HepG2 (cell line): ENCODE results near the gene PIK3CB. TPM values are rescaled to one million over a fixed set of nuclear protein-coding genes. Genes with fewer than 3 reads are reported as not detected.
A peak's percentile ranks its signal among the peaks of the same experiment; 100 is the strongest.

Experiments used
- ARNTL ChIP-seq: sonication (generic); formaldehyde crosslinking; IDR thresholded peaks from 2 replicates; pipeline ENCODE4 v1.4.0; 2020; ENCODE audit warnings: mild to moderate bottlenecking, missing genetic modification reagents
- FLYWCH1 ChIP-seq: sonication (generic); formaldehyde crosslinking; IDR thresholded peaks from 2 replicates; pipeline ENCODE4 v1.8.1; 2023; ENCODE audit warnings: mild to moderate bottlenecking, missing genetic modification reagents
- JUN ChIP-seq: sonication (generic); formaldehyde crosslinking; IDR thresholded peaks from 2 replicates; pipeline ENCODE4 v1.4.0; 2020; ENCODE audit warnings: mild to moderate bottlenecking, missing genetic modification reagents
- NR2C2 ChIP-seq: sonication (generic); formaldehyde crosslinking; IDR thresholded peaks from 2 replicates; pipeline ENCODE4 v1.4.0; 2020; ENCODE audit warnings: missing genetic modification reagents, mild to moderate bottlenecking, moderate library complexity, borderline replicate concordance
- RFX3 ChIP-seq: IDR thresholded peaks from 2 replicates; pipeline ENCODE4 v1.6.1; 2016; ENCODE audit warnings: missing biosample characterization, missing genetic modification reagents
- XRCC5 ChIP-seq: fragments of 200-400 bp; formaldehyde crosslinking; optimal IDR thresholded peaks from 2 replicates; pipeline ENCODE3; 2017; ENCODE audit warnings: mild to moderate bottlenecking, low read length
- ZBTB8A ChIP-seq: sonication (generic); formaldehyde crosslinking; IDR thresholded peaks from 2 replicates; pipeline ENCODE4 v1.4.0; 2020; ENCODE audit warnings: mild to moderate bottlenecking, low read depth, missing genetic modification reagents, borderline replicate concordance
- ZNF317 ChIP-seq: sonication (generic); formaldehyde crosslinking; IDR thresholded peaks from 2 replicates; pipeline ENCODE4 v1.5.0; 2020; ENCODE audit warnings: mild to moderate bottlenecking, missing genetic modification reagents
- ZNF747 ChIP-seq: sonication (generic); formaldehyde crosslinking; IDR thresholded peaks from 2 replicates; pipeline ENCODE4 v1.8.1; 2023; ENCODE audit warnings: missing genetic modification reagents, mild to moderate bottlenecking, borderline replicate concordance
- ZNF749 ChIP-seq: sonication (generic); formaldehyde crosslinking; IDR thresholded peaks from 2 replicates; pipeline ENCODE4 v1.8.0; 2022; ENCODE audit warnings: mild to moderate bottlenecking, missing genetic modification reagents, moderate library complexity, borderline replicate concordance
- ZSCAN31 ChIP-seq: sonication (generic); formaldehyde crosslinking; IDR thresholded peaks from 2 replicates; pipeline ENCODE4 v1.5.0; 2020; ENCODE audit warnings: low read depth, mild to moderate bottlenecking, missing genetic modification reagents
- polyA plus RNA-seq, 8 experiments: library from polyadenylated mRNA; depleted of rRNA in 3 of 8; stranded (reverse) in 7 of 8; unstranded in 1 of 8; fragments of >200 nt; fragmentation: Illumina TruSeq in 4 of 8; extraction: Trizol in 4 of 8; gene quantifications; 2 replicates each; pipeline versions ENCODE4 v1.2.1 to v1.2.3, GENCODE V29; 2011 to 2016; ENCODE audit warnings: low read depth in 4 of 8, missing spikeins in 1 of 8, mixed read lengths in 1 of 8; ENCODE audit not compliant: insufficient read depth in 1 of 8
- total RNA-seq, 5 experiments: library from RNA; depleted of rRNA; stranded (reverse); fragments of >200 nt; fragmentation: Illumina TruSeq; extraction: Trizol; gene quantifications; 2 replicates each; pipeline ENCODE4 v1.2.3, GENCODE V29; 2016; ENCODE audit warnings: low read depth in 1 of 5
- TF ChIP-seq, protein P1 (sequence below): sonication (generic); formaldehyde crosslinking; IDR thresholded peaks from 2 replicates; pipeline ENCODE4 v1.4.0; 2020; ENCODE audit warnings: low read depth, missing genetic modification reagents
- TF ChIP-seq, protein P2 (sequence below): sonication (generic); formaldehyde crosslinking; conservative IDR thresholded peaks from 2 replicates; pipeline ENCODE4 v1.8.1; 2023; ENCODE audit warnings: missing genetic modification reagents
- TF ChIP-seq, protein P3 (sequence below), 2 experiments: fragments of 450-650 bp in 1 of 2; sonication (generic) in 1 of 2; formaldehyde crosslinking in 1 of 2; IDR thresholded peaks; 2 replicates each; pipeline versions ENCODE4 v1.6.1 to v1.8.0; 2016 to 2022; ENCODE audit warnings: antibody characterized with exemption in 1 of 2, mild to moderate bottlenecking in 1 of 2, missing genetic modification reagents in 1 of 2

Gene PIK3CB
- total and polyA plus RNA-seq, 2 of the 13 experiments (the other 11 are each of a cell fraction or from before 2014, with no cell fraction given) = 6.6 to 18.7 TPM

DNA sequence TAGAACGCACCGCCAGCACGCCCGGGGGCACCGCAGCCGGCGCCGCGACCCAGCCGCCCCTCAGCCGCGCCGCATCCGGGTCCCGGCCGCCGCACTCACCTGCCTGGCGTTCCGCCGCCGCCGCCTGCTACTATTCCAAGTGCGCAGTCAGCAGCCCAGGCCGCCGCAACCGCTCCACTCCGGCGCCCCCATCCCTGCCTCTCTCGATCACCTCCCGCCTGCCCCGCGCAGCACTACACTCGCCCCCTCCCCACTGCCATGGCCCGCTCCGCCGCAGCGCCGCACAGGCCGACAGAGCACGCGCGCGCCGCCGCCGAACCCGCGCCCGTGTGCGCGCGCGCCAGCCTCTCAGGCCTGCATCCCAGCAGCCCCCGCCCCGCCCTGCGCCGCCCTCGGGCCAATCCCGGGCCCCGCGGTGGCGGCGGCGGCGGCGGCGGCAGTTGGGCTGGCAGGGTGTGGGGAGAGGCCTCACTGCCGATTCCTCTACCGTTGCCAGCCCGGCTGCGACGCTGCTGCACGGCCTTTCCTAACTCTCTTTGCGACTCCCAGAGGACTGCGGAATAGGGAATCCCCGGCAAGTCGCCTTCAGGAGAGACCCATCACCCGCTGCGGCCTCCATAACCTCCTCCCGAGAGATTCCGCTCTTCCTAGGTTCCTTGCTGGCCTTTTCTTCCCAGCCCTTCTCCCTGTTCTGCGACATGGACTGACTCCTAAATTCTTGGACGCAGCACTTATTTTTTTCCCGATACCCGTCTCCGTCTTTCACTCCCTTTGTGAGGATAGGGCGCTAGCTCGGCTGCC, at the start of gene PIK3CB (continued):
- TF ChIP-seq, protein P1, sequence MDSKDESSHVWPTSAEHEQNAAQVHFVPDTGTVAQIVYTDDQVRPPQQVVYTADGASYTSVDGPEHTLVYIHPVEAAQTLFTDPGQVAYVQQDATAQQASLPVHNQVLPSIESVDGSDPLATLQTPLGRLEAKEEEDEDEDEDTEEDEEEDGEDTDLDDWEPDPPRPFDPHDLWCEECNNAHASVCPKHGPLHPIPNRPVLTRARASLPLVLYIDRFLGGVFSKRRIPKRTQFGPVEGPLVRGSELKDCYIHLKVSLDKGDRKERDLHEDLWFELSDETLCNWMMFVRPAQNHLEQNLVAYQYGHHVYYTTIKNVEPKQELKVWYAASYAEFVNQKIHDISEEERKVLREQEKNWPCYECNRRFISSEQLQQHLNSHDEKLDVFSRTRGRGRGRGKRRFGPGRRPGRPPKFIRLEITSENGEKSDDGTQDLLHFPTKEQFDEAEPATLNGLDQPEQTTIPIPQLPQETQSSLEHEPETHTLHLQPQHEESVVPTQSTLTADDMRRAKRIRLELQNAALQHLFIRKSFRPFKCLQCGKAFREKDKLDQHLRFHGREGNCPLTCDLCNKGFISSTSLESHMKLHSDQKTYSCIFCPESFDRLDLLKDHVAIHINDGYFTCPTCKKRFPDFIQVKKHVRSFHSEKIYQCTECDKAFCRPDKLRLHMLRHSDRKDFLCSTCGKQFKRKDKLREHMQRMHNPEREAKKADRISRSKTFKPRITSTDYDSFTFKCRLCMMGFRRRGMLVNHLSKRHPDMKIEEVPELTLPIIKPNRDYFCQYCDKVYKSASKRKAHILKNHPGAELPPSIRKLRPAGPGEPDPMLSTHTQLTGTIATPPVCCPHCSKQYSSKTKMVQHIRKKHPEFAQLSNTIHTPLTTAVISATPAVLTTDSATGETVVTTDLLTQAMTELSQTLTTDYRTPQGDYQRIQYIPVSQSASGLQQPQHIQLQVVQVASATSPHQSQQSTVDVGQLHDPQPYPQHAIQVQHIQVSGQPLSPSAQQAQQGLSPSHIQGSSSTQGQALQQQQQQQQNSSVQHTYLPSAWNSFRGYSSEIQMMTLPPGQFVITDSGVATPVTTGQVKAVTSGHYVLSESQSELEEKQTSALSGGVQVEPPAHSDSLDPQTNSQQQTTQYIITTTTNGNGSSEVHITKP = no peak
- TF ChIP-seq JUN (no peak), FLYWCH1 (CRISPR knock-in tag) (no peak), ZNF749 (CRISPR knock-in tag) (no peak), ZNF747 (0 out of 2 replicates have a peak, but pooled peaks have one; percentile 20), ARNTL (CRISPR knock-in tag) (no peak), ZNF317 (CRISPR knock-in tag) (no peak), ZSCAN31 (CRISPR knock-in tag) (peak; percentile 16; the same call in 1 of the 2 replicates), RFX3 (CRISPR knock-in tag) (no peak), ZBTB8A (CRISPR knock-in tag) (no peak), NR2C2 (CRISPR knock-in tag) (no peak), XRCC5 (no peak)
- TF ChIP-seq, protein P2, sequence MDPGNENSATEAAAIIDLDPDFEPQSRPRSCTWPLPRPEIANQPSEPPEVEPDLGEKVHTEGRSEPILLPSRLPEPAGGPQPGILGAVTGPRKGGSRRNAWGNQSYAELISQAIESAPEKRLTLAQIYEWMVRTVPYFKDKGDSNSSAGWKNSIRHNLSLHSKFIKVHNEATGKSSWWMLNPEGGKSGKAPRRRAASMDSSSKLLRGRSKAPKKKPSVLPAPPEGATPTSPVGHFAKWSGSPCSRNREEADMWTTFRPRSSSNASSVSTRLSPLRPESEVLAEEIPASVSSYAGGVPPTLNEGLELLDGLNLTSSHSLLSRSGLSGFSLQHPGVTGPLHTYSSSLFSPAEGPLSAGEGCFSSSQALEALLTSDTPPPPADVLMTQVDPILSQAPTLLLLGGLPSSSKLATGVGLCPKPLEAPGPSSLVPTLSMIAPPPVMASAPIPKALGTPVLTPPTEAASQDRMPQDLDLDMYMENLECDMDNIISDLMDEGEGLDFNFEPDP (CRISPR knock-in tag) = no peak
- TF ChIP-seq, protein P3, sequence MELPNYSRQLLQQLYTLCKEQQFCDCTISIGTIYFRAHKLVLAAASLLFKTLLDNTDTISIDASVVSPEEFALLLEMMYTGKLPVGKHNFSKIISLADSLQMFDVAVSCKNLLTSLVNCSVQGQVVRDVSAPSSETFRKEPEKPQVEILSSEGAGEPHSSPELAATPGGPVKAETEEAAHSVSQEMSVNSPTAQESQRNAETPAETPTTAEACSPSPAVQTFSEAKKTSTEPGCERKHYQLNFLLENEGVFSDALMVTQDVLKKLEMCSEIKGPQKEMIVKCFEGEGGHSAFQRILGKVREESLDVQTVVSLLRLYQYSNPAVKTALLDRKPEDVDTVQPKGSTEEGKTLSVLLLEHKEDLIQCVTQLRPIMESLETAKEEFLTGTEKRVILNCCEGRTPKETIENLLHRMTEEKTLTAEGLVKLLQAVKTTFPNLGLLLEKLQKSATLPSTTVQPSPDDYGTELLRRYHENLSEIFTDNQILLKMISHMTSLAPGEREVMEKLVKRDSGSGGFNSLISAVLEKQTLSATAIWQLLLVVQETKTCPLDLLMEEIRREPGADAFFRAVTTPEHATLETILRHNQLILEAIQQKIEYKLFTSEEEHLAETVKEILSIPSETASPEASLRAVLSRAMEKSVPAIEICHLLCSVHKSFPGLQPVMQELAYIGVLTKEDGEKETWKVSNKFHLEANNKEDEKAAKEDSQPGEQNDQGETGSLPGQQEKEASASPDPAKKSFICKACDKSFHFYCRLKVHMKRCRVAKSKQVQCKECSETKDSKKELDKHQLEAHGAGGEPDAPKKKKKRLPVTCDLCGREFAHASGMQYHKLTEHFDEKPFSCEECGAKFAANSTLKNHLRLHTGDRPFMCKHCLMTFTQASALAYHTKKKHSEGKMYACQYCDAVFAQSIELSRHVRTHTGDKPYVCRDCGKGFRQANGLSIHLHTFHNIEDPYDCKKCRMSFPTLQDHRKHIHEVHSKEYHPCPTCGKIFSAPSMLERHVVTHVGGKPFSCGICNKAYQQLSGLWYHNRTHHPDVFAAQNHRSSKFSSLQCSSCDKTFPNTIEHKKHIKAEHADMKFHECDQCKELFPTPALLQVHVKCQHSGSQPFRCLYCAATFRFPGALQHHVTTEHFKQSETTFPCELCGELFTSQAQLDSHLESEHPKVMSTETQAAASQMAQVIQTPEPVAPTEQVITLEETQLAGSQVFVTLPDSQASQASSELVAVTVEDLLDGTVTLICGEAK (IDR thresholded peaks at IDR 0.05) = no peak
- TF ChIP-seq, protein P3 (CRISPR knock-in tag; IDR thresholded peaks at IDR 0.05) = peak; percentile 62; the same call in 1 of the 2 replicates
